T-helper 1 cell treated with Interleukin-12 subunit alpha and Interleukin-12 subunit beta and Interleukin-4 antibody, amounts not matched to agents 30 ng/mL and 1 ng/mL, for 36 hours (primary cell): ENCODE results near the gene CAMSAP3. TPM values are rescaled to one million over a fixed set of nuclear protein-coding genes. Genes with fewer than 3 reads are reported as not detected.

Experiments used
- intact Hi-C: fragments of 100-400 bp; cut with micrococcal nuclease; formaldehyde crosslinking; loops from one replicate; pipeline ENCODE4 v1.15.1; 2024
- total RNA-seq: library from RNA; stranded (reverse); gene quantifications from 2 replicates; pipeline ENCODE4 v1.2.3, GENCODE V29; 2022

CAMSAP3 gene, protein sequence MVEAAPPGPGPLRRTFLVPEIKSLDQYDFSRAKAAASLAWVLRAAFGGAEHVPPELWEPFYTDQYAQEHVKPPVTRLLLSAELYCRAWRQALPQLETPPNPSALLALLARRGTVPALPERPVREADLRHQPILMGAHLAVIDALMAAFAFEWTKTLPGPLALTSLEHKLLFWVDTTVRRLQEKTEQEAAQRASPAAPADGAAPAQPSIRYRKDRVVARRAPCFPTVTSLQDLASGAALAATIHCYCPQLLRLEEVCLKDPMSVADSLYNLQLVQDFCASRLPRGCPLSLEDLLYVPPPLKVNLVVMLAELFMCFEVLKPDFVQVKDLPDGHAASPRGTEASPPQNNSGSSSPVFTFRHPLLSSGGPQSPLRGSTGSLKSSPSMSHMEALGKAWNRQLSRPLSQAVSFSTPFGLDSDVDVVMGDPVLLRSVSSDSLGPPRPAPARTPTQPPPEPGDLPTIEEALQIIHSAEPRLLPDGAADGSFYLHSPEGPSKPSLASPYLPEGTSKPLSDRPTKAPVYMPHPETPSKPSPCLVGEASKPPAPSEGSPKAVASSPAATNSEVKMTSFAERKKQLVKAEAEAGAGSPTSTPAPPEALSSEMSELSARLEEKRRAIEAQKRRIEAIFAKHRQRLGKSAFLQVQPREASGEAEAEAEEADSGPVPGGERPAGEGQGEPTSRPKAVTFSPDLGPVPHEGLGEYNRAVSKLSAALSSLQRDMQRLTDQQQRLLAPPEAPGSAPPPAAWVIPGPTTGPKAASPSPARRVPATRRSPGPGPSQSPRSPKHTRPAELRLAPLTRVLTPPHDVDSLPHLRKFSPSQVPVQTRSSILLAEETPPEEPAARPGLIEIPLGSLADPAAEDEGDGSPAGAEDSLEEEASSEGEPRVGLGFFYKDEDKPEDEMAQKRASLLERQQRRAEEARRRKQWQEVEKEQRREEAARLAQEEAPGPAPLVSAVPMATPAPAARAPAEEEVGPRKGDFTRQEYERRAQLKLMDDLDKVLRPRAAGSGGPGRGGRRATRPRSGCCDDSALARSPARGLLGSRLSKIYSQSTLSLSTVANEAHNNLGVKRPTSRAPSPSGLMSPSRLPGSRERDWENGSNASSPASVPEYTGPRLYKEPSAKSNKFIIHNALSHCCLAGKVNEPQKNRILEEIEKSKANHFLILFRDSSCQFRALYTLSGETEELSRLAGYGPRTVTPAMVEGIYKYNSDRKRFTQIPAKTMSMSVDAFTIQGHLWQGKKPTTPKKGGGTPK
- 0.34 and 0.39 TPM in 2 replicates for total RNA-seq

DNA sequence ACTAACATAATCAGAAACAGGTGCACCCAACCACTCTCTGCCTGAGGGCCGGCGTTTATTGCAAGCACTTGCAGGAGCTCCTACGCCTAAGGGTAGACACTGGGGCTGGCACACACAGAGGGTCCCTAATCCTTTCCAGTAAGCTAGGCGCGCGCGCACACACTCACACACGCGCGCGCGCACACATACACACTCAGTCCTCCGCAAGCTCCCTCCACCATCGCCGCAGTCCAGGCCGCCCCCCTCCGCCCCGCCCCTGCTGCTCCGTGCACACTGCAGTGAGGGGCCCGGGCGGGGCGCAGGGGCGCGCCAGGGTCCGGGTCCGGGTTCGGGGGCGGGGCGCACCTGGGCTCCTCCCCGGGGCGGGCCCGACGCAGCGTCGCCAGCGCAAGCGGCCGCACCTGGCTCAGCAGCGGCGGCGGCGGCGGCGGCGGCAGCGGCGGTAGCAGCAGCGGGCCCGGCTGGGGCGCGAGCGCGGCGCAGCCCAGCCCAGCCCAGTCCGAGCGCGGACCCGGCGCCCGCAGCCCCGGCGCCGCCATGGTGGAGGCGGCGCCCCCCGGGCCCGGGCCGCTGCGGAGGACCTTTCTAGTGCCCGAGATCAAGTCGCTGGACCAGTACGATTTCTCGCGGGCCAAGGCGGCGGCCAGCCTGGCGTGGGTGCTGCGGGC is at the start of gene CAMSAP3:
Gene CAMSAP3, plus strand, starts transcription at position 398 of the 668 bp plus-strand sequence. Its CDS starts 140 bp downstream, at position 538.
- intact Hi-C loops, result no loop called here

- intact Hi-C loops, result no loop called here
Observed at GRCh38 chr19:7545904-7546303, 49.8 kb upstream of the CAMSAP3 start.

DNA sequence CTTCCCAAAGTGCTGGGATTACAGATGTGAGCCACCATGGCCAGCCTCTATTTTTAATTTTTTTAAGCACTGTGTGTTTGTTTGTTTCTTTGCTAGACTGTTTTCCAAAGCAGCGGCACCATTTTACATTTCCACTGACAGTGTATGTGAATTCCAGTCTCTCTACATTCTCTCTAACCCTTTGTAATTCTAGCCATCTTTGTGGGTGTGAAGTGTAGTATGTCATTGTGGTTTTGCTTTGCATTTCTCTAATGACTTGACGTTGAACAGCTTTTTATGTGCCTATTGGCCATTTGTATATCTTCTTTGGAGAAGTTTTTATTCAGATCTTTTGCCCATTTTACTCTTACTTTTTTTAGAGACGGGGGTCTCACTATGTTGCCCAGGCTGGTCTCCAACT is 48.5 kb upstream of the CAMSAP3 start:
- intact Hi-C loops, result no loop called here

DNA sequence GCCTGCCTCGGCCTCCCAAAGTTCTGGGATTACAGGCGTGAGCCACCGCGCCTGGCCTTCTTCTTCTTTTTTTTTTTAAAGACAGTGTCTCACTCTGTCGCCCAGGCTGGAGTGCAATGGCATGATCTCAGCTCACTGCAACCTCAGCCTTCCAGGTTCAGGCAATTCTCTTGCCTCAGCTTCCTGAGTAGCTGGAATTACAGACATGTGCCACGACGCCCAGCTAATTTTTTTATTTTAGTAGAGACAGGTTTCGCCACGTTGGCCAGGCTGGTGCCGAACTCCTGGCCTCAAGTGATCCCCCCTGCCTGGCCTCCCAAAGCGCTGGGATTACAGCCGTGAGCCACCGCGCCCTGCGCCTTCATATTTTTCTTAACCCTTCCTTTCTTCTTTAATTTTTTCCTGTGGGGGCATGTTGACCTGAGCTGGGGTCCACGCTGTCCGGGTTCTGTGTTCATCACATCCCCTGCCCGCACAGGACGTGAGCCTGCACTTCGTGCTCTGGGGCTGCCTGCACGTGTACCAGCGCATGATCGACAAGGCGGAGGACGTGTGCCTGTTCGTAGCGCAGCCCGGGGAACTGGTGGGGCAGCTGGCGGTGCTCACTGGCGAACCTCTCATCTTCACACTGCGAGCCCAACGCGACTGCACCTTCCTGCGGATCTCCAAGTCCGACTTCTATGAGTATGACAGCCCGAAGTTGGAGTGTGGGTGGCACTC is 46.1 kb upstream of the CAMSAP3 start:
- intact Hi-C loops, result no loop called here

DNA sequence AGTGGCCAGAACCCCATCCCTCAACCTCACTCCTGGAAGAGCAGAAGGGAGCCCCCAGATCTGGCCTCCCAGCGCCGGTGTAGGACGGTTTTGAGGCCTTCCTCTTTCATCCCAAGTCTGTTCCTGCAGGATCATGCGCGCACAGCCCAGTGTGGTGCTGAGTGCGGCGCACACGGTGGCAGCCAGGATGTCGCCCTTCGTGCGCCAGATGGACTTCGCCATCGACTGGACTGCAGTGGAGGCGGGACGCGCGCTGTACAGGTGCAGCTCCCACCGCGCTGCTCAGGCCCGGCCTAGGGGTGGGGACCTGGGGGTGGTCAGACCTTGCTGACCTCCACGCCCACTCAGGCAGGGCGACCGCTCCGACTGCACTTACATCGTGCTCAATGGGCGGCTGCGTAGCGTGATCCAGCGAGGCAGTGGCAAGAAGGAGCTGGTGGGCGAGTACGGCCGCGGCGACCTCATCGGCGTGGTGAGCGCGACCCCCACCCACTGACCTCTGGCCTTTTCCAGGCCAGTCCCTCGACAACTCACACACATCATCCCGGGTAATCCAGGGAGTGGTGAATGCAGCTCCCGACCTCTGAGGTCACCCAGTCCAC is 45.4 kb upstream of the CAMSAP3 start:
- intact Hi-C loops, result no loop called here

GRCh38 chr19:7550987-7551761 is 44.5 kb upstream of the CAMSAP3 start:
- intact Hi-C loops, result loop anchor here (1.0 kb wide), 1 partner anchor 16 kb away; the partner anchor contains the start of gene PNPLA6

DNA sequence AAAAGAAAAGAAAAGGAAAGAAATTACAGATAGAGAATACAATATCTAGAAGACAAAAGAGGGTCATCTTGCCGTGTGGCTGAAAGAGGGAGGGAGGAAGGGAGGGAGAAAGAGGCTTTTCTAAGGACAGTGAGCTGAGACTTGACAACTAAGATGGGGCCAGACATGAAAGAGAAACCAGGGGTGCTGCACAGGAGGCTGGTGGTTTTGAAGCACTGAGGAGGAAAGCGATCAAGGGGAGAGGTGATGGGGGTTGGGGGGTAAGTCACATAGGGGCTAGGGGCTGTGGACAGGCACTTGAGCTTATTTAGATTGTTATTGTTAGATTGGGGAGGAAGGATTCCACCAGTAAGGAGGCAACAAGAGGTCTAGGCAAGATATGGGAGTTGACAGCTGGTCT is 42.9 kb upstream of the CAMSAP3 start:
- intact Hi-C loops, result no loop called here

DNA sequence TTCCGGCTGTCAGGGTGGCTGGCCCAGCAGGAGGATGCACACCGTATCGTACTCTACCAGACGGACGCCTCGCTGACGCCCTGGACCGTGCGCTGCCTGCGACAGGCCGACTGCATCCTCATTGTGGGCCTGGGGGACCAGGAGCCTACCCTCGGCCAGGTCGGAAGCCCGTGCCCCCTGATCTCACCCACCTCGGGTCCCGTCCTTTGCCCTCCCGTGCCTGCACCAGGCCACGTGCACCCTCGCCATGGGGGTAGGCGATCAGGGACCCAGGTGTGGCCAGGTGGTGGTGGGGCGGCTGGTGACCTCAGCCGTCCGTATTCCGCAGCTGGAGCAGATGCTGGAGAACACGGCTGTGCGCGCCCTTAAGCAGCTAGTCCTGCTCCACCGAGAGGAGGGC is 41.1 kb upstream of the CAMSAP3 start:
- intact Hi-C loops, result no loop called here

DNA sequence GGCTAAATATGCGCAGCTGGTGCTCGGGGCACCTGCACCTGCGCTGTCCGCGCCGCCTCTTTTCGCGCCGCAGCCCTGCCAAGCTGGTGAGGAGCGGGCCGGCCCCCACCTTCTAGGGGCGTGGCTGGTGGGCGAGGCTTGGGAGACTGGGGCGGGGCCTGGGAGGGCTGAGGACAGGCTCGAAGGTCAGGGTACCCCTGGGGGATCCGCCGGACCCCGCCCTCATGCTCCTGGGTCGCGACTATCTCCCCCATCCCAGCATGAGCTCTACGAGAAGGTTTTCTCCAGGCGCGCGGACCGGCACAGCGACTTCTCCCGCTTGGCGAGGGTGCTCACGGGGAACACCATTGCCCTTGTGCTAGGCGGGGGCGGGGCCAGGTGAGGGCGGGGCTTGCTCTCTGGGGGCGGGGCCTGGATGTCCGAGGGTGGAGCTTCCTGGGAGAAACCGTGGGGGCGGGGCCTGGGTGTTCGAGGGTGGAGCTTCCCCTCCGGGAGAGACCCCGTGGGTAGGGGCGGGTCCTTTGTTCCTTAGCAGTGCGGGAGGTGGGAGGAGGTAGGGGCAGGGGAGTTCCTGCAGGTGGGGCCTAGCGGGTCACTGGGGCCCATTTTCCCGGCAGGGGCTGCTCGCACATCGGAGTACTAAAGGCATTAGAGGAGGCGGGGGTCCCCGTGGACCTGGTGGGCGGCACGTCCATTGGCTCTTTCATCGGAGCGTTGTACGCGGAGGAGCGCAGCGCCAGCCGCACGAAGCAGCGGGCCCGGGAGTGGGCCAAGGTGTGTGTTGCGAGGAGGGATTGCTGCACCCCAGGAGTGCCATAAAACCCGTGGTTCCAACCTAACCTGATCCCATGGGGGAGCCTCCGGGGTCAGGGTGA is 40.4 kb upstream of the CAMSAP3 start:
- intact Hi-C loops, result no loop called here

DNA sequence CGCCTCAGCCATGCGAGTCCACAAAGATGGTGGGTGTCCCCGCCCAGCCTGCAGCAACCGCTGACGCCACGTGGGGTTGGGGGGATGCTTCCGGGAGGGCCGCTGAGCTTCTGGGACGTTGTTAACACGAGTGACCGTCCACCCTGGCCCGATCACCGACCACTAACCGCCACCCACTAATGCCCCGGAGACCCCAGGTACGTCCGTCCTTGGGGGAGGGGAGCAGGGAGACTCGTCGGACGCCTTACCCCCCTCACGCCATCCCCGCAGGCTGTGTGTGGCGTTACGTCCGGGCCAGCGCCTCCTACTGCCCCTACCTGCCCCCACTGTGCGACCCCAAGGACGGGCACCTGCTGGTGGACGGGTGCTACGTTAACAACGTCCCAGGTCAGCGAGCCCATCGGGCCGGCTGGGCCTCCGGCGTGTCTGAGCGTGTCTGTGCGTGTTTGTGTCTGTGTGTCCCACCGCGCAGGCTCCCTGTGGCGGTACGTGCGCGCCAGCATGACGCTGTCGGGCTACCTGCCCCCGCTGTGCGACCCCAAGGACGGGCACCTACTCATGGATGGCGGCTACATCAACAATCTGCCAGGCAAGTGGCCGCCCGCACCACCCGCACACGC is 38.9 kb upstream of the CAMSAP3 start:
- intact Hi-C loops, result no loop called here

GRCh38 chr19:7558667-7559066 is 37.0 kb upstream of the CAMSAP3 start:
- intact Hi-C loops, result no loop called here

GRCh38 chr19:7559102-7559501 is 36.6 kb upstream of the CAMSAP3 start:
- intact Hi-C loops, result no loop called here

DNA sequence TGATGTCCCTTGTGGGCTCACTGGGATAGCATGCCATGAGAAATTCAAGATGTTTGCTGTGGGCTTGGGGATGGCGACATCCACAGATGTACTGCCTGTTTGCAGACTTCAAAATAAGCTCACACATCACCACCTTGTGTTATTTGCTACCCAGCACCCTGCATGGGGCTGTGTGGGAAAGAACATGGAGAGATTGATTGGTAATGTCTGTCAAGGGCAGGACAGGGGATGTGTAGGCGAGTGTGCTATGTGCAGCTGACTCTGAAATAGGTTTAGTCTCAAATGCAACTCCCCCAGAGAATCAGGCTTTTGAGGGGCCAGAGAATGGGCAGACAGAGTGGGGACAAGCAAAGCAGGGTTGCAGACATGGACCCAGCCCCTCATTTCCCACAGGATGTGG is 35.4 kb upstream of the CAMSAP3 start:
- intact Hi-C loops, result no loop called here

GRCh38 chr19:7561325-7561724 is 34.3 kb upstream of the CAMSAP3 start:
- intact Hi-C loops, result no loop called here

DNA sequence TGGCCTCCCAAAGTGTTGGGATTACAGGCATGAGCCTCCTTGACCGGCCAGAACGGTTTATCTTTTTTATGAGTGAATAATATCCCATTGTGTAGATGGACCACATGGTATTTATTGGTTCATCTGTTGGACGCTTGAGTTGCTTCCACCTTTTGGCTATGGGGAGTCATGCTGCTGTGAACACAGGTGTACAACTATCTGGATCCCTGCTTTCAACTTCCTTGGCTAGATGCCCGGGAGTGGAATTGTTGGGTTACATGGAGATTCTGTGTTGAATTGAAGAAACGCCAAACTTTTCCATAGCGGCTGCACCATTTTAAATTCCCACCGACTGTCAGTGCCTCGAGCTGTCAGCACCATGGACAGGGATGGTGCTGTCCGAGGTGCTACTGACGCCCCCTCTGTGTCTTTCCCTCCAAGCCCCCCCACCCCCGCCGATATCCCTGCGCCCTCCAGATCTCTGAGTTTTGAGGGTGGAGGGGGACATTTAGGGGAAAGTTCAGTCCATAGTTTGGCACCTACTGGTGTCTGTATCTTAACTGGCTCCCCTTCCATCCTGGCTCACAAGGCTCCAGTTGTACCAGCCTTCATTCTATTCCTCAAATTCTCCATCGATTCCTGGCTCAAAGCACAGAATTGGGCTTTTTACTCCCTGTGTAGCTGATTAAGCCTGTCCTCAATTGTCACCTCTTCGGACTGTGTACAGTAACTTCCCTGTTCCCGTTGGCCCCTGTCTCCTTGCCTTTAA is 32.8 kb upstream of the CAMSAP3 start:
- intact Hi-C loops, result no loop called here

DNA sequence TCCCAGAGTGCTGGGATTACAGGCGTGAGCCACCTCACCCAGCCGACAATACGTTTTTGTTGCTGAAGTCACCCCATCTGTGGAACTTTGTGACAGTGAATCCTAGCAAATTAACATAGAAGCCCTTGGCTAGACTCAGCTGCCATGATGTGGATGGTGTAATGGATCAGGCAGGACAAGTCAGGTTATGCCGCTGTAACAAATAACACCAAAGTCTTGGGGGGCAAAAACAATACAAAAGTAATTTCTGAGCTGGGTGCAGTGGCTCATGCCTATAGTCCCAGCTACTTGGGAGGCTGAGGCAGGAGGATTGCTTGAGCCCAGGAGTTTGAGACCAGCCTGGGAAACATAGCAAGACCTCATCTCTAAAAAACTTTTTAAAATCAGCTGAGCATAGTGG is 30.8 kb upstream of the CAMSAP3 start:
- intact Hi-C loops, result loop anchor here (5.0 kb wide), 1 partner anchor 198 kb away; no protein-coding TSS in a partner anchor

DNA sequence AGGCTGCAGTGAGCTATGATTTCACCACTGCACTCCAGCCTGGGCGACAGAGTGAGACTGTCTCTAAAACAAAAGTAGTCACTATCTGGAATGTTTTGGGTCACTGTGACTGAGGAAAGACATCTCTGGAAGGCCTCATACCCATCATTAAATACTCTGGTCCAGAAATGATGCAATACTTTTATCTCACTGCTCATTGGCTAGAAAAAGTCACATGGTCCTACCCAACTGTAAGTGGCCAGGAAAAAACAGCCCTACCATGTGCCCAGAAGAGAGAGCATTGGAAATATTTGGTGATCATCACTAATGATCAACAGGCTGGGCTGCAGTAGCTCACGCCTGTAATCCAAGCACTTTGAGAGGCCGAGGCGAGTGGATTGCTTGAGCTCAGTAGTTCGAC is 30.3 kb upstream of the CAMSAP3 start:
- intact Hi-C loops, result loop anchor here (5.0 kb wide), 1 partner anchor 198 kb away; no protein-coding TSS in a partner anchor
